Prostate gland (tissue), 2 donors: ENCODE measurements around the gene SIPA1L2. TPM values are rescaled to one million over a fixed set of nuclear protein-coding genes. Genes with fewer than 3 reads are reported as not detected.

Source experiments
- DNase-seq: peaks from one replicate; pipeline ENCODE4 v3.0.0-alpha.2; 2019; ENCODE audit warnings: low spot score
- H3K27ac ChIP-seq, 2 donors: fragments of 200-600 bp; sonication (generic); 2 replicates each; pipeline ENCODE4 v1.5.1; 2017 to 2019
- H3K27me3 ChIP-seq: fragments of 200-600 bp; sonication (generic); replicated peaks from 2 replicates; pipeline ENCODE4 v1.5.1; 2019; ENCODE audit not compliant: insufficient read depth
- H3K36me3 ChIP-seq, 2 donors: fragments of 200-600 bp; sonication (generic); 1 replicate in 1 of 2; 2 replicates in 1 of 2; pipeline versions ENCODE4 v1.5.1 to v1.8.1; 2017 to 2019
- H3K4me1 ChIP-seq: fragments of 200-600 bp; sonication (generic); replicated peaks from 2 replicates; pipeline ENCODE4 v1.5.1; 2019
- H3K4me3 ChIP-seq, 2 donors: fragments of 200-600 bp; sonication (generic); 2 replicates each; pipeline ENCODE4 v1.5.1; 2017 to 2019
- H3K9me3 ChIP-seq: fragments of 200-600 bp; sonication (generic); 2 replicates; pipeline ENCODE4 v1.5.1; 2017
- POLR2A ChIP-seq: fragments of 450-650 bp; IDR thresholded peaks from one replicate; pipeline ENCODE4 v1.6.1; 2016; ENCODE audit warnings: antibody characterized with exemption, mild to moderate bottlenecking
- POLR2AphosphoS5 ChIP-seq: sonication (generic); formaldehyde crosslinking; IDR thresholded peaks from one replicate; pipeline ENCODE4 v1.6.1; 2017; ENCODE audit warnings: antibody characterized with exemption
- WGBS: methylation state at CpG from one replicate; pipeline ENCODE4 v1.1.5; 2018; 5-methylcytosine and 5-hydroxymethylcytosine counted together
- intact Hi-C: fragments of 100-400 bp; cut with DNase I; formaldehyde crosslinking; loops from one replicate; pipeline ENCODE4 v1.14.2; 2022
- total RNA-seq, 2 donors: library from RNA; depleted of rRNA; stranded (reverse); fragments of >200 nt; gene quantifications; one replicate each; pipeline ENCODE4 v1.1.0, GENCODE V29; 2016
- TF ChIP-seq, protein P1 (sequence below), 4 experiments: fragments of 200-600 bp in 2 of 4; fragments of 450-650 bp in 2 of 4; sonication (generic) in 2 of 4; IDR thresholded peaks; 1 replicate in 3 of 4; 2 replicates in 1 of 4; pipeline ENCODE4 v1.5.1; 2016 to 2019; ENCODE audit warnings: antibody characterized with exemption in 4 of 4, mild to moderate bottlenecking in 2 of 4, moderate library complexity in 2 of 4

The SIPA1L2 gene
- total RNA-seq, 2 donors from 2014 or later, result 8.1 to 31.5 TPM

- H3K4me1 ChIP-seq, result no peaks in the 10 kb centered on the region
- intact Hi-C loops, result loop anchor here (10.0 kb wide), 2 partner anchors 148 to 318 kb away; no protein-coding TSS in a partner anchor
- H3K27ac ChIP-seq, result no peak overlapping the region
- TF ChIP-seq POLR2AphosphoS5 (no peak), POLR2A (no peak)
- TF ChIP-seq, protein P1, sequence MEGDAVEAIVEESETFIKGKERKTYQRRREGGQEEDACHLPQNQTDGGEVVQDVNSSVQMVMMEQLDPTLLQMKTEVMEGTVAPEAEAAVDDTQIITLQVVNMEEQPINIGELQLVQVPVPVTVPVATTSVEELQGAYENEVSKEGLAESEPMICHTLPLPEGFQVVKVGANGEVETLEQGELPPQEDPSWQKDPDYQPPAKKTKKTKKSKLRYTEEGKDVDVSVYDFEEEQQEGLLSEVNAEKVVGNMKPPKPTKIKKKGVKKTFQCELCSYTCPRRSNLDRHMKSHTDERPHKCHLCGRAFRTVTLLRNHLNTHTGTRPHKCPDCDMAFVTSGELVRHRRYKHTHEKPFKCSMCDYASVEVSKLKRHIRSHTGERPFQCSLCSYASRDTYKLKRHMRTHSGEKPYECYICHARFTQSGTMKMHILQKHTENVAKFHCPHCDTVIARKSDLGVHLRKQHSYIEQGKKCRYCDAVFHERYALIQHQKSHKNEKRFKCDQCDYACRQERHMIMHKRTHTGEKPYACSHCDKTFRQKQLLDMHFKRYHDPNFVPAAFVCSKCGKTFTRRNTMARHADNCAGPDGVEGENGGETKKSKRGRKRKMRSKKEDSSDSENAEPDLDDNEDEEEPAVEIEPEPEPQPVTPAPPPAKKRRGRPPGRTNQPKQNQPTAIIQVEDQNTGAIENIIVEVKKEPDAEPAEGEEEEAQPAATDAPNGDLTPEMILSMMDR (IDR thresholded peaks at IDR 0.05), result no peak
- 28% methylated on average over 2 of the region's 2 CpGs for WGBS
- H3K36me3 ChIP-seq, result no peaks in the 10 kb centered on the region
- H3K4me3 ChIP-seq, result no peak overlapping the region
- H3K9me3 ChIP-seq, result no peaks in the 10 kb centered on the region
- no peak for DNase-seq
- H3K27me3 ChIP-seq, result no peaks in the 10 kb centered on the region
Measured at GRCh38 chr1:232622378-232622777, 7.6 kb downstream of the SIPA1L2 start.

GRCh38 chr1:232621050-232621449 is 8.9 kb downstream of the SIPA1L2 start:
- WGBS, result 80% methylated on average over 3 of the region's 3 CpGs

GRCh38 chr1:232620356-232620969 is 9.5 kb downstream of the SIPA1L2 start:
- DNase-seq, result peak; percentile 46
- 51% methylated on average over 6 of the region's 6 CpGs for WGBS
- no peaks in the 10 kb centered on the region for H3K27me3 ChIP-seq
- intact Hi-C loops, result loop anchor here (10.0 kb wide), 2 partner anchors 146 to 316 kb away; no protein-coding TSS in a partner anchor
- TF ChIP-seq, protein P1 (IDR thresholded peaks at IDR 0.05), result no peak
- peak; percentile 66 for TF ChIP-seq POLR2AphosphoS5
- H3K4me3 ChIP-seq, result no peak overlapping the region
- no peaks in the 10 kb centered on the region for H3K9me3 ChIP-seq
- no peak overlapping the region for H3K27ac ChIP-seq
- no peaks in the 10 kb centered on the region for H3K4me1 ChIP-seq
- no peaks in the 10 kb centered on the region for H3K36me3 ChIP-seq

More at GRCh38 chr1:232621050-232621449, 8.9 kb downstream of the SIPA1L2 start:
- no peak overlapping the region for H3K27ac ChIP-seq
- no peaks in the 10 kb centered on the region for H3K27me3 ChIP-seq
- no peaks in the 10 kb centered on the region for H3K4me1 ChIP-seq
- no peak for DNase-seq
- H3K4me3 ChIP-seq, result no peak overlapping the region
- TF ChIP-seq POLR2A, result no peak
- TF ChIP-seq, protein P1 (IDR thresholded peaks at IDR 0.05), result no peak
- TF ChIP-seq POLR2AphosphoS5, result no peak
- H3K9me3 ChIP-seq, result no peaks in the 10 kb centered on the region
- intact Hi-C loops, result loop anchor here (10.0 kb wide), 2 partner anchors 146 to 316 kb away; no protein-coding TSS in a partner anchor
- H3K36me3 ChIP-seq, result no peaks in the 10 kb centered on the region

GRCh38 chr1:232617237-232617636 is 12.7 kb downstream of the SIPA1L2 start:
- TF ChIP-seq, protein P1 (IDR thresholded peaks at IDR 0.05), result no peak
- no peak for TF ChIP-seq POLR2A
- no peak for TF ChIP-seq POLR2AphosphoS5
- no peak for DNase-seq
- no peak overlapping the region for H3K4me3 ChIP-seq
- no peak overlapping the region for H3K27ac ChIP-seq
- WGBS, result 71% methylated on average over 1 of the region's 1 CpG
- H3K4me1 ChIP-seq, result no peaks in the 10 kb centered on the region
- intact Hi-C loops, result no loop called here
- no peaks in the 10 kb centered on the region for H3K36me3 ChIP-seq
- no peaks in the 10 kb centered on the region for H3K27me3 ChIP-seq
- no peaks in the 10 kb centered on the region for H3K9me3 ChIP-seq

DNA sequence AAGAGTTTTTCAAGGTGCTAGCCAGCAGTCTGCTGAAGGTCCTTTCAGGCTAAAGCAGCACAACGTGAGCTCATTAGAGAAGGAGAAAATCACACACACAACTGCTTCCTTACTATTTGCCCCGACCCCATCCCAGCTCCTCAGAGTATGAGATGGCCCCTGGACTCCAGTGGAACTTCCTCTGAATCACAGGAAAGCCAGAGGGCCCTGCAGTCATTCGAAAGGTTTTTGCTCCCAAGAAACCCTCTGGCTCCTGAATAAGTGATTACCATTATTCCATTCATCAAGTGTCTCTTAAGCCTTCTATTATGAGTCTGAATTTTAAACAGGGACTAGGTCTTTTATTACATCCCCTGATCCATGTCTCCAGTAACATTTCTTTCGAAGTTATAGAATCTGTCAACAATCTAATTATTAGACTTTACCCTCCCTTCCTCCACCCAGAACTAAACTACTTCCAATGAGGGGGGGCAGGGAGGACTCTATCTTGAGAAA is 14.6 kb downstream of the SIPA1L2 start:
- no peak overlapping the region for H3K27ac ChIP-seq
- H3K36me3 ChIP-seq, result no peaks in the 10 kb centered on the region
- 96% methylated on average over 4 of the region's 4 CpGs for WGBS
- H3K4me1 ChIP-seq, result no peaks in the 10 kb centered on the region
- H3K27me3 ChIP-seq, result no peaks in the 10 kb centered on the region
- TF ChIP-seq POLR2A (no peak), POLR2AphosphoS5 (no peak)
- TF ChIP-seq, protein P1 (IDR thresholded peaks at IDR 0.05), result no peak
- H3K9me3 ChIP-seq, result no peaks in the 10 kb centered on the region
- intact Hi-C loops, result no loop called here
- no peak overlapping the region for H3K4me3 ChIP-seq
- DNase-seq, result no peak
